RWPE1 (cell line): ENCODE data around the gene ADGRG1.

Experiments
- CTCF ChIA-PET: fragments of 350-600 bp; sonication (Branson Sonifier 250); formaldehyde crosslinking; extraction: SDS; loops from one replicate; lab custom pipeline; 2021; lab: Yijun Ruan, JAX
- POLR2A ChIA-PET: fragments of 400-600 bp; formaldehyde crosslinking; extraction: SDS; loops from one replicate; lab custom pipeline; 2020; ENCODE audit warnings: antibody characterized with exemption; ENCODE audit not compliant: low non-redundant PET; lab: Yijun Ruan, JAX
- DNase-seq: peaks from one replicate; pipeline ENCODE4 v3.0.0; 2012; ENCODE audit warnings: low spot score
- H3K27ac ChIP-seq: fragments of 450-650 bp; 2 replicates; pipeline ENCODE4 v1.5.1; 2017
- CTCF ChIP-seq: fragments of 450-650 bp; conservative IDR thresholded peaks from 2 replicates; pipeline ENCODE4 v1.5.1; 2017; ENCODE audit warnings: low read depth, mild to moderate bottlenecking

The ADGRG1 gene

GRCh38 chr16:57701759-57702371 lies 73.4 kb downstream of the ADGRG1 start:
- no peak for TF ChIP-seq CTCF
- DNase-seq, result no peak
- H3K27ac ChIP-seq, result no peak overlapping the region
- POLR2A ChIA-PET, result no interaction called here
- CTCF ChIA-PET, result interaction anchor here (0.7 kb wide), 1 partner anchor 126 kb away, joined by 4 read pairs; no protein-coding TSS in a partner anchor

GRCh38 chr16:57703416-57704010 lies 75.1 kb downstream of the ADGRG1 start:
- H3K27ac ChIP-seq, result no peak overlapping the region
- no peak for TF ChIP-seq CTCF
- CTCF ChIA-PET, result no interaction called here
- POLR2A ChIA-PET, result no interaction called here
- DNase-seq, result no peak

GRCh38 chr16:57704011-57704904 lies 75.8 kb downstream of the ADGRG1 start:
- no peak for DNase-seq
- no peak overlapping the region for H3K27ac ChIP-seq
- ChIA-PET POLR2A (no interaction called here), CTCF (interaction anchor here (0.6 kb wide), 1 partner anchor 37 kb away, joined by 3 read pairs; no protein-coding TSS in a partner anchor)
- no peak for TF ChIP-seq CTCF

DNA sequence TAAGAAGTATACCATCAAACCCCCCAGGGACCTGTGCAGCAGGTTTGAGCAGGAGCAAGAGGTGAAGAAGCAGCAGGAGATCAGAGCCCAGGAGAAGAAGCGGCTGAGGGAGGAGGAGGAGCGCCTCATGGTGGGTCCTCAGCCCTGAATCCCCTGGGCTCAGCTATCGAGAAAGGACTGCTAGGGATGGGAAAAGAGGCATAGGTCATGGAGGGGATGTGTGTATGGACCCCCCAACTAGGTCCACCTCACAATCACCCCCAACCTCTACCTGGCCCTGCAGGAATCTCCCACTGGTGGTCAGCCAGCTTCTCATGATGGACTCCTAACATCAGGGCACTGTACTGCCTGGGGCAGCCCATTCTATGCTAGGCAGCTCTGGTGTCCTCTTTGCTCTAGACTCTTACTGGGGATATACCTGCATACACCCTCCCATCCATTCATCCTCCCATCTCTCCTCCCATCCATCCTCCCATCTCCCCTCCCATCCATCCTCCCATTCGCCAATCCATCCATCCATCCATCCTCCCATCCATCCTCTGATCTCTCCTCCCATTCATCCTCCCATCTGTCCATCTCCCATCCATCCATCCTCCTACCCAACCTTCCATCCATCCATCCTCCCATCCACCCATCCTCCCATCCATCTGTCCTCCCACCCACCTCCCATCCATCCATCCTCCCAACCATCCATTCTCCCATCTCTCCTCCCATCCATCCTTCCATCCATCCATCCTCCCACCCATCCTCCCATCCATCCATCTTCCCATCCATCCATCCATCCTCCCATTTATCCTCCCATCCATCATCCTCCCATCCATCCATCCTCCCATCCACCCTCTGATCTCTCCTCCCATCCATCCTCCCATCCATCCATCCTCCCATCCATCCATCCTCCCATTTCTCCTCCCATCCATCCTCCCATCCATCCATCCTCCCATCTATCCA lies 76.7 kb downstream of the ADGRG1 start:
- no peak for DNase-seq
- POLR2A ChIA-PET, result no interaction called here
- CTCF ChIA-PET, result interaction anchor here (0.6 kb wide), 1 partner anchor 37 kb away, joined by 3 read pairs; no protein-coding TSS in a partner anchor
- TF ChIP-seq CTCF, result no peak
- no peak overlapping the region for H3K27ac ChIP-seq

GRCh38 chr16:57706717-57707116 lies 78.3 kb downstream of the ADGRG1 start:
- ChIA-PET POLR2A (interaction anchor here (0.5 kb wide), 1 partner anchor 117 kb away, joined by 4 read pairs; no protein-coding TSS in a partner anchor), CTCF (no interaction called here)
- DNase-seq, result no peak
- no peak for TF ChIP-seq CTCF
- H3K27ac ChIP-seq, result no peak overlapping the region
